Dendritic cell treated with granulocyte-macrophage colony-stimulating factor and Interleukin-4, amounts not matched to agents 40 ng/mL and 50 ng/mL, for 4 days (primary cell): Measurements from ENCODE around the gene AUP1.
A peak's percentile ranks its signal among the peaks of the same experiment; 100 is the strongest.

Source experiments
- H3K27ac Mint-ChIP-seq: one replicate; pipeline ENCODE4 v1.8.0; 2022; ENCODE audit warnings: mild to moderate bottlenecking, mixed read lengths
- H3K27me3 Mint-ChIP-seq: one replicate; pipeline ENCODE4 v1.8.0; 2022; ENCODE audit warnings: mild to moderate bottlenecking, mixed read lengths
- H3K36me3 Mint-ChIP-seq: one replicate; pipeline ENCODE4 v1.8.0; 2022; ENCODE audit warnings: low read depth, mixed read lengths
- H3K4me1 Mint-ChIP-seq: one replicate; pipeline ENCODE4 v1.8.0; 2022; ENCODE audit warnings: low read depth, mixed read lengths
- H3K4me3 Mint-ChIP-seq: one replicate; pipeline ENCODE4 v1.8.0; 2022; ENCODE audit warnings: mild to moderate bottlenecking, moderate library complexity, mixed read lengths
- H3K9me3 Mint-ChIP-seq: one replicate; pipeline ENCODE4 v1.8.0; 2022; ENCODE audit warnings: mixed read lengths
- intact Hi-C: fragments of 100-400 bp; cut with micrococcal nuclease; formaldehyde crosslinking; loops from one replicate; pipeline ENCODE4 v1.15.0; 2022

AUP1 gene

GRCh38 chr2:74536166-74536950, 6.9 kb upstream of the AUP1 start:
- H3K27me3 Mint-ChIP-seq: peaks cover 2% of the 10 kb centered on the region

GRCh38 chr2:74535440-74535965, 6.0 kb upstream of the AUP1 start:
- Mint-ChIP-seq H3K36me3 (peaks cover 50% of the 10 kb centered on the region), H3K9me3 (no peaks in the 10 kb centered on the region), H3K27ac (no peak overlapping the region), H3K27me3 (peaks cover 2% of the 10 kb centered on the region), H3K4me3 (no peak overlapping the region), H3K4me1 (peaks cover 27% of the 10 kb centered on the region)
- intact Hi-C loops: no loop called here

More at GRCh38 chr2:74536166-74536950, 6.9 kb upstream of the AUP1 start:
- H3K36me3 Mint-ChIP-seq: peaks cover 43% of the 10 kb centered on the region
- no peak overlapping the region for H3K4me3 Mint-ChIP-seq
- intact Hi-C loops: no loop called here
- peaks cover 19% of the 10 kb centered on the region for H3K4me1 Mint-ChIP-seq
- H3K27ac Mint-ChIP-seq: no peak overlapping the region
- H3K9me3 Mint-ChIP-seq: no peaks in the 10 kb centered on the region

DNA sequence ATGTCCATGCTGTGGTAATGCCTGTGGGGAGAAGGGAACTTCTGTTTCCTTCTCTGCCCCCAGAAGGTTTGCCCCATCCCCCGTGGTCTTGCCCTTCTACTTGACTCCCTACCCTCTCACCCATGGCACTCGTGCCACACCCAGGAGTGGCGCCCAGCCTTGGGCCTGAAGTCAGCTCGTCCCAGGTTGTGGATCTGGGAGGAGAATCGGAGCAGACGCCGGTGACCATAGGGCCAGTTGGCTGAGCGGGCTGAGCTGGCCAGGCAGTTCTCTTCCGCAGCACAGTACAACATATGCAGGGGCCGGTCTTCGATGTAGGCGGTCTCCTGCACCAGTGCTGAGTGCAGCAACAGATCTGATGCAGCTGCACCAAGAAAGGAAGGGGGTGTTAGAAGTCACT, 4.9 kb upstream of the AUP1 start:
- Mint-ChIP-seq H3K4me3 (no peak overlapping the region), H3K36me3 (peaks cover 50% of the 10 kb centered on the region), H3K27me3 (peaks cover 2% of the 10 kb centered on the region), H3K27ac (no peak overlapping the region), H3K9me3 (no peaks in the 10 kb centered on the region), H3K4me1 (peaks cover 24% of the 10 kb centered on the region)
- intact Hi-C loops: loop anchor here (5.0 kb wide), 3 partner anchors 37 to 282 kb away; partner anchors contain the start of gene LBX2

DNA sequence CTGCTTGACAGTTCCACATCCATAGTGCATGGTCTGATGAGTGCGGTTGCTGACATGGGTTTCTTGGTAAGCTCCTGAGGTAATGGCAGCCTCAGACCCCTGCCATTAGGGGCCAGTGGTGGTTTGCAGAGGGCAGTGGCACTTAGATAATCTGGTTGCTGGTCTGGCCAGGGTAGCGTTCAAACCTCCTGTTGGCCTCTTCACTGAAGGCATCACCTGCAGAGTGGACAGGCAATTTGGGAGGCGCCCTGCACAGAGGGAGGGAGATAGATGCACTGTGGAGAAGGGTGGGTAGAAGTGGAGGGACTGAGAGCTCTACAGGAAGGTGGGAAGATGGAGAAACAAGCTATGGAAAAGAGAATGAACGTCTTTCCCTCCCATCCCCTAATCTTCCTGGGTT, 4.0 kb upstream of the AUP1 start:
- Mint-ChIP-seq H3K9me3 (no peaks in the 10 kb centered on the region), H3K4me1 (peaks cover 23% of the 10 kb centered on the region), H3K27me3 (peaks cover 2% of the 10 kb centered on the region), H3K36me3 (peaks cover 60% of the 10 kb centered on the region), H3K27ac (no peak overlapping the region), H3K4me3 (no peak overlapping the region)
- intact Hi-C loops: loop anchor here (5.0 kb wide), 3 partner anchors 36 to 281 kb away; partner anchors contain the start of gene LBX2

DNA sequence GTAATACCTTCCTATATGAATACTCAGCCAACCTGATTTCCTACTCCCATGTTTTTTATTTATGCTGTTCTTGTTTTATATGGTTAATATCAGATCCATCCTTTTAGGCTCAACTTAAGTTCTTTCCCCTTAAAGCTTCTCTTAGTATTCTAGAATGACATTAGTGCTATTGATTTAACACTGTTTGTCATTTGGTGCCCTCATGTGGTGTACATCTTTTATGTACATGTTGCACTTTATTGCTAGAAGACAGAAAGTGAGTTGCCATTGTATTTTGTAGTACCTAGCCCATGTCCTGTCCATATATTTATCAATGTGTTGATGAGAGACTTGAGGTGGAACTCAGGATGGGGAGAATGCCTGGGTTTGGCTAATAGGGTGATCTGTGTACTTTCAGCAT, 2.7 kb upstream of the AUP1 start:
- Mint-ChIP-seq H3K9me3 (no peaks in the 10 kb centered on the region), H3K27me3 (no peaks in the 10 kb centered on the region), H3K4me3 (no peak overlapping the region), H3K4me1 (peaks cover 36% of the 10 kb centered on the region), H3K36me3 (peaks cover 72% of the 10 kb centered on the region), H3K27ac (peak overlapping the region; percentile 39)
- intact Hi-C loops: loop anchor here (5.0 kb wide), 3 partner anchors 35 to 280 kb away; partner anchors contain the start of gene LBX2

GRCh38 chr2:74531666-74532065, 2.2 kb upstream of the AUP1 start:
- H3K9me3 Mint-ChIP-seq: no peaks in the 10 kb centered on the region
- peaks cover 78% of the 10 kb centered on the region for H3K36me3 Mint-ChIP-seq
- no peaks in the 10 kb centered on the region for H3K27me3 Mint-ChIP-seq
- intact Hi-C loops: loop anchor here (5.0 kb wide), 3 partner anchors 34 to 279 kb away; partner anchors contain the start of gene LBX2
- no peak overlapping the region for H3K4me3 Mint-ChIP-seq
- H3K4me1 Mint-ChIP-seq: peaks cover 41% of the 10 kb centered on the region
- H3K27ac Mint-ChIP-seq: peak overlapping the region; percentile 39

- peak overlapping the region; percentile 97 for H3K27ac Mint-ChIP-seq
Measured at GRCh38 chr2:74530239-74531187, 1.0 kb upstream of the AUP1 start.

GRCh38 chr2:74528600-74529356, 728 bp downstream of the AUP1 start:
- Mint-ChIP-seq H3K27ac (peak overlapping the region; percentile 97), H3K4me1 (peaks cover 48% of the 10 kb centered on the region), H3K9me3 (no peaks in the 10 kb centered on the region), H3K36me3 (peaks cover 67% of the 10 kb centered on the region), H3K27me3 (no peaks in the 10 kb centered on the region), H3K4me3 (peak overlapping the region; percentile 99)
- intact Hi-C loops: loop anchor here (1.0 to 2.0 kb wide), 3 partner anchors 21 to 74 kb away; partner anchors contain the start of genes INO80B, PCGF1 and TTC31

More at GRCh38 chr2:74530239-74531187, 1.0 kb upstream of the AUP1 start:
- Mint-ChIP-seq H3K9me3 (no peaks in the 10 kb centered on the region), H3K27me3 (no peaks in the 10 kb centered on the region), H3K4me1 (peaks cover 48% of the 10 kb centered on the region), H3K36me3 (peaks cover 81% of the 10 kb centered on the region), H3K4me3 (peak overlapping the region; percentile 99)
- intact Hi-C loops: loop anchor here (5.0 kb wide), 3 partner anchors 33 to 278 kb away; partner anchors contain the start of gene LBX2

GRCh38 chr2:74527741-74528140, 1.8 kb downstream of the AUP1 start:
- Mint-ChIP-seq H3K4me1 (peaks cover 48% of the 10 kb centered on the region), H3K4me3 (no peak overlapping the region), H3K9me3 (no peaks in the 10 kb centered on the region), H3K27ac (peak overlapping the region; percentile 97), H3K36me3 (peaks cover 56% of the 10 kb centered on the region), H3K27me3 (peaks cover 2% of the 10 kb centered on the region)
- intact Hi-C loops: loop anchor here (2.0 kb wide), 1 partner anchor 73 kb away; the partner anchor contains the start of gene INO80B

DNA sequence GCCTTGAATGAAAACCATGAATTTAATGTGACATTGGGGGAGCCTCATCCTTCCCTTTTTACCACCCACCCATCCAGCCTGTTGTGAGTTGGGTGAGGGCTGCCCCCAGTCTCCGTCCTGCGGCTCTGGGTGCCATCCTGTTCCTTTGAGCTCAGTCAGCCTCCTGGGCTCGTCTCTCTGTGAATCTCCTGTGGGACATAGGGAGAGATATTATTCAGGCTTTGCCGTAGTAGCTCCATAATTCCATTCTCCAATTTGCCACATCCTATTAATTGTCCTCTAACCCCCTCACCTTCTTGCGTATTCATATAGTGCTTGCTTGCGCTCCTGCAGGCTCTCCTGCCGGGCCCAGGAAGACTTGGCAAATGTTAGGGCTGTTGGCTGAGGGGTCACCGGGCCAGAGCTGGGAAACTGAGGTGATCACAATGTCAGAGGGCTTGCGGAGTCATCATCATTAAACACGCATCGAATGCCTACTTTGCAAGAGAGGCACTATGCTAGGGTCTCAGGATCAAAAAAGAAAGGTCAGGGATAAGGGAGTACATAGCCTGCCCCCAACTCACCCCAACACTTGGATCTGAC, 2.8 kb downstream of the AUP1 start:
- peaks cover 46% of the 10 kb centered on the region for H3K36me3 Mint-ChIP-seq
- H3K27me3 Mint-ChIP-seq: peaks cover 8% of the 10 kb centered on the region
- peak overlapping the region; percentile 97 for H3K27ac Mint-ChIP-seq
- H3K9me3 Mint-ChIP-seq: no peaks in the 10 kb centered on the region
- H3K4me1 Mint-ChIP-seq: peaks cover 42% of the 10 kb centered on the region
- intact Hi-C loops: no loop called here
- no peak overlapping the region for H3K4me3 Mint-ChIP-seq

- Mint-ChIP-seq H3K27me3 (peaks cover 16% of the 10 kb centered on the region), H3K4me3 (no peak within 1 kb of the TSS), H3K36me3 (peaks cover 40% of the 10 kb centered on the region), H3K4me1 (peaks cover 34% of the 10 kb centered on the region), H3K27ac (peak within 1 kb of the TSS; percentile 97), H3K9me3 (no peaks in the 10 kb centered on the region)
- intact Hi-C loops: no loop called here
Measured at GRCh38 chr2:74525717-74526648, 3.5 kb downstream of the AUP1 start, which contains the start of gene DQX1. Gene DQX1 (minus strand): TSS chr2:74526231. CDS start chr2:74525729, 502 bp downstream.
